ENCODE results near the gene PSMD3.
"Not testable (repeated sequence)": the region's sequence is repeated elsewhere in the genome, so short reads cannot be mapped to it uniquely, and the experiment has no call there.

PSMD3 gene

DNA sequence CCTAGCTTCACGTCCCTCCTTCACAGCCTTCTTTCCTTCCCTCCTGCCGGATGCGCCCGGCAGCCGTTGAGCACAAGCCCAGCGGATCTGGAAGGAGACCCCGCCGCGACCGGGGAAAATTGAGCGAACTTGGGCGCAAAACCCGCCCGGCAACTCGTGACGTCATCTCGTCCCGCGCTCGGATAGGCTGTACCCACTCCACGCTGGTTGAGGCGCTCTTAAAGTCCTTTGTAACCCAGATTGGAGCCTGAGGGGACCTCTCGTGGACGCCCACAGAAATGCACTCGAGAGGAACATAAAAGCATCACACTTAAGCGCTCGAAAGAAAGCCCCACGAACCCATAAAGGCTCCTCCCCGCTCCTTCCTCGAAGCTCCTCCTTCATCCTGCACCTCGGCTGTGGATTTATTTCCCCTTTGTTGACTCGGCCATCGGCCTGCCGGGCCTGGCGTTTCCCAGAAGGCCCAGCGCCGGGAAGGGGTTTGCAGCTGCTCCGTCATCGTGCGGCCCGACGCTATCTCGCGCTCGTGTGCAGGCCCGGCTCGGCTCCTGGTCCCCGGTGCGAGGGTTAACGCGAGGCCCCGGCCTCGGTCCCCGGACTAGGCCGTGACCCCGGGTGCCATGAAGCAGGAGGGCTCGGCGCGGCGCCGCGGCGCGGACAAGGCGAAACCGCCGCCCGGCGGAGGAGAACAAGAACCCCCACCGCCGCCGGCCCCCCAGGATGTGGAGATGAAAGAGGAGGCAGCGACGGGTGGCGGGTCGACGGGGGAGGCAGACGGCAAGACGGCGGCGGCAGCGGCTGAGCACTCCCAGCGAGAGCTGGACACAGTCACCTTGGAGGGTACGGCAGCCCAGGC is at the start of gene PSMD3:
TSS of gene PSMD3 (plus strand) at position 457 of the 856 bp plus-strand sequence. CDS start at position 621, 164 bp downstream.
- DNase-seq = peak; percentile 98

DNA sequence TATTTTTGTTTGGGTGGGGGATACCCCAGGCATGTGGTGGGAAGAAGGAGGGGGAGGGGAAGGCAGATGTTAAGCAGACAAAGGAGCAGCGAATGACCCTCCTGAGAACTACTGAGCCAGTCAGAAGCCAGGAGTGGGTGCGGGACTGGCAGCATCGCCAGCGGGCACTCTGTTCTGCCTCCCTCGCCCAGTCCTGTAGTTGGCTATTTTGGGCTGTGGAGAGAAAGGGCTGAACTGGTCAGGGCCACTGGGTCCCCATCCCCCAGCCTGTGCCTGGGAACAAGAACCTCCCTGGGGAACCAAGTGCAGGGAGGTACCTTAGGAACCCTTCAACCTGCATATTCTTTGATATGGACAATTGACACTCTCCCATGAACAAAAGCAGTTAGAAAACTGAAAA is 46.7 kb upstream of the PSMD3 start:
- DNase-seq = no peak

DNA sequence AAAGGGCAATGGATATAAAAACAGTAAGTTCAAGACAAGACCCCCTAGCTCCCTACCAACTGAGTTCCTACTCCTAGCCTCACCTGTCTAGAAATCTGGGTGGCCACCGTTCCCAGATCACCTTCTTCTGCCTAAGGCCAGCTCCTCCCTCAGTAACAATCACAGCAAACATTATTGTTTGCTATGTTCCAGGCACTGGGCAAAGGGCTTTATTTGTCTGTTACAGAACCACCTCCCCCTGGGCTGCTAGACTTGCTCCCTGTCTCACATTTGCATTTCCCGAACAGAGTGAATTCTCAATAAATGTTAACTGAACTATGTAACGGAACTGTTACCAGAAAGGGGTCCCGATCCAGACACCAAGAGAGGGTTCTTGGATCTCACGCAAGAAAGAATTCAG is 46.3 kb upstream of the PSMD3 start:
- DNase-seq = no peak

DNA sequence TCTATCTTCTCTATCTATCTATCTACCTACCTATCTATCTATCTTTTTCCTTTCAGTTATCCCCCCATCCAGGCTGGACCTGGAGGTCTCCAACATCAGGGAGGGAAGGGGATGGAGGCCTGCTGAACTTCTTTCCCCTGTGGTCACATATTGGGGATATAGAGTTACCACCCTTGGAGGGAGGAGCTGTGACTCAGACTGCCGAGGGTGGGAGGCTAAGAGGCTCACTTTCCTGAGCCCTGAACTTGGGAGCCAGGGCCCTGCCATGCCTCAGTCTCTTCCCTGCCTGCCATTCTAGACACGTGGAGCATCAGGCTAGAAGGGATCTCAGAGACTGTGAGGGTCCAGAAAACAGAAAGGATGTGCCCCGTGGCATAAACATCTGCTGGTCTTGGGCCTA is 44.7 kb upstream of the PSMD3 start:
- DNase-seq = no peak

DNA sequence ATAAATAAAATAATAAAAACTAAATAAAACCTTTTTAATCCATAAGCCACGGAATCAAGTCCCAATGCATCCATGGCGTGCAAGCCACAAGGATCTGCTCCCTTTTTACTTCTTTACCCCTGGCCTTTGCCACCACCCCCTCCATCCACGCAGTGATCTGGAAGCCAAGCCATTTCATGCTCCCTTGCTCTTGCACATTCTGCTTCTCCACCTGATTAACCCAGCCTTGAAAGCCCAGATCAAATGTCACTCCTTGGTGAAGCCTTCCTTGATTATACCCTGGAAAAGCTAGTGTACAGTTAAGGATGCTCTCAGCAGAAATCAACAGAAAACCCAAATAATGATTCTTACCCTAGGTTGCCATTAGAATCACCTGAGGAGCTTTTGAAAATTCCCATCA is 43.2 kb upstream of the PSMD3 start:
- no peak for DNase-seq

DNA sequence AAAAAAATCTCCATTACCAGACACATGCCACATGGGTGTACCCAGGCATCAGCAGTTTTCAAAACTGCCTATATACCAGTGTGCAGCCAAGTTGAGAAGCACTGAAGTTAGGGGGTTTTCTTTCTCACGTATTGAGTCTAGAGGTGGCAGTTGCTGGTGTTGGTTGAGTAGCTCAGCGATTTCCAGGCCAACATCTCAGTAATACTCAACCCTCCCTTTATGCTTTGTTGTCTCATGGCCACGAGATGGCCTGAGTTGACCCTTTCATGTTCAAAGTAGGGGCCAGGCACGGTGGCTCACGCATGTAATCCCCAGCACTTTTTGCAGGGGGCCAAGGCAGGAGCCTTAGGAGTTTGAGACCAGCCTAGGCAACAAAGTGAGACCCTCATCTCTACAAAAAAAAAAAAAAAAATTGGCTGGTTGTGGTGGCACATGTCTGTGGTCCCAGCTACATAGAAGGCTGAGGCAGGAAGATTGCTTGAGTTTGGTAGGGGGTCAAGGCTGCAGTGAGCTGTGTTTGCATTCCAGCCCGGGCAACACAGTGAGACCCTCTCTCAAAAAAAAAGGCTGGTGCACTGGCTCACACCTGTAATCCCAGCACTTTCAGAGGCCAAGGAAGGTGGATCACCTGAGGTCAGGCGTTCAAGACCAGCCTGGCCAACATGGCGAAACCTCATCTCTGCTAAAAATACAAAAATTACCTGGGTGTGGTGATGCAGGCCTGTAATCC is 42.3 kb upstream of the PSMD3 start:
- no peak for DNase-seq

DNA sequence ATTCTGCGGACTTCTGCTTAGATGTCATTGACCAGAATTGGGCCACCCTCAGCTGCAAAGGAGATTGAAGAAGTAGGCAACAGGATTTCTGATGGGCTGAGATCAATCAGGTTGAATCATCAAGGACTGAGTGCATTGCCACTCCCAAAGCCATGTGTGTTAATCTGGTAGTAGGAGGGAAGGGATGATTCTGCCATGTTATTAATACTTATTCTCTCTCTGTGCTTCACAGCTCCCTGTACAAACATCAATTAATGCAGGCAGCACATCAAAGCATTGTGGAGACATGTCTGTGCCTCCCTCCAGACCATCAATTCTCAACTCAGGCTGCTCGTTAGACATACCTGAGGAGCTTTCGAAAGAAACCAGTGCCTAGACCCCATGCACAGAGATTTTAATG is 41.5 kb upstream of the PSMD3 start:
- no peak for DNase-seq

DNA sequence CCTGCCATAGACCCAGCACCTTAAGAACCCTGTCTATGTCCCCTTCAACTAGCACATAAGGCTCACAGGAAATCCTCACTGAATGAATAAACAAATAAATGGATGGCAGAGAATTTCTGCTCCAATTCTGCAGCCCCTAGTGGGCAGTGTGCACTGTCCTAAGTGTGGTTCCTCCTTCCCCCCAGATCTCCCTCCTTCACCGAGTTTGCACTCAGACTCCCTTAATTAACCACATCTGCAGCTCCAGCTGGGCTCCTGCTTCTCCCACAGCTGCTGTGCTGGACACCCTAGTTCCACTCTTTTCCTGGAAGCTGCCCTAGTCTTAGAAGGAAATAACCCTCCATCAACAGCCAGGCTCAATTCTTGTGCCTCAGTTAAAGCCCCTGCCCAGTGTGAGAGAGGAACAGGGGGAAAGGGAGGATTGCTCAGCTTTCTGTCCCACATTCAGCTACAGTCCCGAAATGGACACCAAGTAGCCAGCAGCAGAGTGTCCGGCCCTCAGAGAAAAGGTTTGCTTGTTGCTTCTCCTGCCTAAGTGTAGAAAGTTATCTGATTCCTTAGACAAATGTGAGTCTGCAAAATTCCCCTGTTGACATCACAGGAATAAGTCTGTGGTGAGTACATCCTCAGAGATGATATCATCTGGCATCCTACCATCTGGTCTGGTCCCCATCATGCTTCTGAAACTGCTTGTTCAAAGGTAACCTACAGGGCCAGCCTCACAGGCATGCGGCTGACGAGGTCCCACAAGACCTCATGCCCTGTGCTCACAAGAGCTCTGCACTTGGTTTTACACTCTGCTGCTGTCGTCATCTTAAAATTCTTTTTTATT is 40.8 kb upstream of the PSMD3 start:
- DNase-seq = peak; percentile 62

DNA sequence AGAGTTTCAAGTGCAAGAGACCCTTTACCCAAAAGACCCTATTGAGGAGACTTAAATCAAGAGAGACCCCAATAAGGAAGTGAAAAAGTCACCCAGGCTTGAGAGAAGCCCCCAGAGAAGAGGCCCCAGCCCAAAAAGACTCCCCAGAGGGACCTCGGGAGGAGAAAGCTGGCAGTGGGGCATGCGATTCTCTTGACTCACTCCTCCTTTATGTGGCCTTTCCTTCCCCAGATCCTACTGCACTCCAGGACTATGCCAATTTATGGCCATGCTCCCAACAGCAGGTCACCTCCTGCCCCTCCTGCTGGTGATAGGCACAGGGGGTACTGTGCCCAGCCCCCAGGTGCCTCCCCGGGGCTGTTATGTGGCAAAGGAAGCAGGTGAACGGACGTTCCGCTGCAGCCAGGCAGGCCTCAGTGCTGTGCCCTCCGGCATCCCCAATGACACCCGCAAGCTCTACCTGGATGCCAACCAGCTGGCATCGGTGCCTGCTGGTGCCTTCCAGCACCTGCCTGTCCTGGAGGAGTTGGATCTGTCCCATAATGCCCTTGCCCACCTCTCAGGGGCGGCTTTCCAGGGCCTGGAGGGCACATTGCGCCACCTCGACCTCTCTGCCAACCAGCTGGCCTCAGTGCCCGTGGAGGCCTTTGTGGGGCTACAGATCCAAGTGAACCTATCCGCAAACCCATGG is 36.8 kb upstream of the PSMD3 start:
- no peak for DNase-seq

DNA sequence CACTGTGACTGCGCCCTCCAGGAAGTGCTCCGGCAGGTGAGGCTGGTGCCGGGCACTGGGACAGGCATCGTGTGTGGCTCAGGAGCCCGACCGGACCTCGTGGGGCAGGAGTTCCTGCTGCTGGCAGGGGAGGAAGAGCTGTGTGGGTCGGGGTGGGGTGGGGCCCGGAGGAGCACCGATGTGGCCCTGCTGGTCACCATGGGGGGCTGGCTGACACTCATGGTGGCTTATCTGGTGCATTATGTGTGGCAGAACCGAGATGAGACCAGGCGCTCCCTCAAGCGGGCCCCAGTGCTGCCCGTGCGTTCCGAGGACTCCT is 36.3 kb upstream of the PSMD3 start:
- no peak for DNase-seq

DNA sequence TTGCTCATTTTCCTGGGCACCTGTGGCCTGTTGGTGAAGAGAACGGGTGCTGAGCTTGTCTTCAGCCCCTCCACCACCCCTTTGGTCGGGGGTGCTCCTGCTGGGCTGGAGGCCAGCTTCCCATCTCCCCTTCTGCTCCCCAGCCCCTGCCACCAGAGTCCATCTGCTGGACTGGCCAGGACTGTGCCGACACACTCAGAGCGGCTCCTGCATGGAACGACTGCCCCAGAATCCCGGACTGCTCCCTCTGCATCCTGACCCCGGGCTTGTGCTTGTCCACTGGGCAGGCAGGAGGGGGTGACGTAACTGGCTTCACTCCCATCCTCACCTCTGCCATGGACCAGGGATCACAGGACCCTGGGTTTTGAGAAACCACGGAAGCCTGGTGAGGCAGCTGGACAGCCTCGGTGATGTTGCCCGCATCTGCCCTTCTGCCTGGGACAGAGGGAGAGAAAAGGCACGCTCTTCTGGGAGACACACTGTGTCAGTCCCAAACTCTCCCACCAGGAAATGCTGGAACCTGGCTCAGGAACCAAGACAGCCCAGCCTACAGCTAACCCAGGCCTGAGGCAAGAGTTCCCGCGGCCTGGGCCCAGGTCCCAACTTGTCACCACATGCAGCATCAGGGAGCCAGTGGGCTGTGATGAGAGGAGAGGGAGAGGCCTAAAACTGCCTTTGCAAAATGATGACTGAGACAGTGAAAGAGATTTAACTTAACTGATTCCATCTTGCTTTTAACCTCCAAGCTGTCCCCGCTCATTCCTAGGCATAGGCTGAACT is 33.9 kb upstream of the PSMD3 start:
- DNase-seq = no peak

DNA sequence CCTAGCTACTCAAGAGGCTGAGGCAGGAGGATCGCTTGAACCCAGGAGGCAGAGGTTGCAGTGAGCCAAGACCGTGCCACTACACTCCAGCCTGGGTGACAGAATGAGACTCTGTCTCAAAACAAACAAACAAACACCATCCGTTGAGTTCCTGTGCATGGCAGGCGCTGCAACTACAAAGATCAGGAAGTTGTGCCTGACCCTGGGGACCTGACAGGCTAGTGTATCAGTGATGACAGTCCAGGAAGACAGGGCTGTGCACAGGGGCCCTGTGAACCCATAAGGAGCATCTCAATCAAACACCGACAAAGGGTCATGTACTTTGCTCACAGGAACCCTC is 32.1 kb upstream of the PSMD3 start:
- DNase-seq = not testable (repeated sequence)

DNA sequence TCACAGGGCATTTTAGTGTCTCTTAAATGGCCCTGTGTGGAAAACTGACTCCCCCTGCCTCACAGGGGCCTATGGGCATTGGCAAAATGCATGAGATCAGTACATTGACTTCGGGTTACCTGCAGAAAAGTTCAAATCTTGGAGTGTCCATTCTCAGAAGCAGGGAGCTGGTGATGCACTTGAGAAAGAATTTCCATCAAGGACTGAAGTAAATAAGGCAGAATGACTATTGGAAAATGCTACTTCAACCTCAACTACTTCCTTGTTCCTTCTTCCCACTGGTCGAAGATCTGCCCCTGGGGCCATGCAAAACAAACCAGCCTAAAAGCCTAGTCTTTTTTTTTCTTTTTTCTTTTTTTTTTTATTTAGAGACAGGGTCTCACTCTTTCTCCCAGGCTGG is 31.6 kb upstream of the PSMD3 start:
- DNase-seq = no peak

DNA sequence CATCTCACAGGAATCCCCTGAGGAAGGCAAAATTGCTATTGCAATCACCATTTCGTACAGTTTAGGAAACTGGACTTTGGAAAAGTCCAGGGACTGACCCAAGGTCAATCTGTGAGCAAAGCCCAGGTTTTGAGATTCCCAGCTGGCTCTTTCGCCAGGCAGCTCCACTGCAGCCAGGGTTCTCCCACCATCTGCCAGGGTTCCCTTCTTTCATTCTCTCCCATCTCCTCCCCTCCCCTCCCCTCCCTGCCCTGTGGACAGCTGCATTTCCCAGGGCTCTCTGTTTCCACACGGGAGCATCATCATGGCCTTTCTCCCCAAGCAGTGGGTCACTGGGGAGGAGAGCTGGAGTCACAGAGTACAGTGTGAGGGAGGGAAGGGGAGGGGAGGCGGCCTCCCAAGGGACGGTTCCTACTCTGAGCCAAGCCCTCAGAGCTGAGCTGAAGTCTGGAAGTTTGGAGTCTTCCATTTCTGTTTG is 29.7 kb upstream of the PSMD3 start:
- no peak for DNase-seq

DNA sequence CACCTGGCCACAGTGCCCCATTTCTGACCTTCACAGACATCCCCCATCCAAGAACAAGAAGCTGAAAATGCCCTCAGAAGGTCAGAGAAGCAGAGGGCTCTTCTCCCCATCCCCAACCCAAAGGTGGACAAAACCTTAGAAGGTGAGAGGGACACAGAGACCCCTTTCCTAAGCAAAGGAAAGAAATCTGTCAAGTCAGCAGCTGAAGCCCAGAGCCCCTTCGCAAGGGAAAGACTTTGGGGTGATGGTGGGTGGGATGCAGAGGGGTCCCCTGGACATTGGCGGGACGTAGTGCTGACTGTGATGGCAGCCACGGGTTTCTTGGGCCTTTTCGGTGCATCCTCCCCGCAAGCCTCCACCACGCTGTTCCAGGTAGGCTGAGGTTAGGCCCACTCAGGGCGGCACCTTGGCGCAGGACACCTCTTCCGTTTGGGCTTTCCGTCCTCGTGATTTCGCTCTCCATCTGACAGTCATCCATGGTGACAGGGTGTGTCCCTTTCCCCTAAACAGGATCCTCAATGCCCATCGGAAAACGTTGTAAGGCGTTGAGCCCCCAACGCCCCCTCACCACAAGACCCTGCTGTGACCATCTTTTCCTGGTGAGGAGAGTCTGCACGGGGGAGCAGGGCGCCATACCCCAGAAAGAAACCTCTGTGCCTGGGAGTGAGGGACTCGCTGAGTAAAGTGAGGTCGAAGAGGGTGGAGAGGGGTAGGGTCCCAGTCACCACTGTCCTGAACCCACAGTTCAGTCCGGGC is 28.5 kb upstream of the PSMD3 start:
- DNase-seq = no peak

DNA sequence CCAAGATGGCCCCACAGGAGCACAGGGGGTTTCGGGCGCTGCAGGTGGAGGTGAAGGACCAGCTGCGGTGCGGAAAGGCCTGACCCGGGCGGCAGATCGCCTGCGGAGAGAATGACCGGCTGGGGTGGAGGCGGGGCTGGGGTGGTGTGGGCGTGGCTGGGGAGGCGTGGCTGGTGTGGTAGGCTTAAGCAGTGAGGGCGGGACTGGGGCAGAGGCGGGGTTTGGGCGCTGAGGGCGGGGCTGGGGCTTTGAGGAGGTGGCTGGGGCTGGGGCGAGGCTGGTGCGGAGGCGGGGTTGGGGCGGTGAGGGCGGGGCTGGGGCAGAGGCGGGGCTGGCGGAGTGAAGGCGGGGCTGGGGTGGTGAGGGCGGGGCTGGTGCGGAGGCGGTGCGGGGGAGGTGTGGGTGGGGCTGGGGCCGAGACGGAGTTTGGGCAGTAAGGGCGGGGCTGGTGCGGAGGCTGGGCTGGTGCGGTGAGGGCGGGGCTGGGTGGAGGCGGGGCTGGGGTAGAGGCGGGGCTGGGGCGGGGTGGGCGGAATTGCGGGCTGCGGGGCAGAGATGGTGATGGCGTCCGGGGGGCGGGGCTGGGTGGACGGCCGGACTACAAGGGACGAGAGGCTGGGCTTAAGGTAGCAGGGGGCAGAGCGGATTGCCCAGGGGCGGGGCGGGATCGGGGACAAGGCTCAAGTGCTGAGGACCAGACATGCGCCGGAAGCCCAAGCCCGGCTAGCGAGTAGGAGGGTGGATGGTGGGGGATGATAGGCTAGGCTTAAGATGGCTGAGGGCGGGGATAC is 27.7 kb upstream of the PSMD3 start:
- peak; percentile 94 for DNase-seq

DNA sequence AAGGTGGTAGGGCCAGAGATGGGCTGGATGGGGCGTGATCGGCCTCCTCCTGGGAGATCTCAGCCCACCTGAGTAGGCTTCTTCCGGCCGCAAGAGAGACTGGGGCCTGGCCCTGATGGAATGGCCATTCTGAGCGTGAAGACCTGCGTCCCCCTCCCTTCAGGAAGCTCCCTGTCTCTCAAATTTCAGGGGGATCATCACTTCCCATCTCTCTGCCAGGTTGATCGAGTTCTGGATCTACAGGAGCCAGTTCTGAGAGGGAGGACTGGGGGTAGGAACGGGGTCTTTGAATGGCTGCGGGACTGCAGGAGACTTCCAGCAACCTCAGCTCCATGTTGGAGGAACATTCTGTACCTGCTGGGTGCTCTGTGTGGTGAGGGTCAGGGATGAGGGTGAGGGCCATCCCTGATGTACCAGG is 27.1 kb upstream of the PSMD3 start:
- DNase-seq = no peak

DNA sequence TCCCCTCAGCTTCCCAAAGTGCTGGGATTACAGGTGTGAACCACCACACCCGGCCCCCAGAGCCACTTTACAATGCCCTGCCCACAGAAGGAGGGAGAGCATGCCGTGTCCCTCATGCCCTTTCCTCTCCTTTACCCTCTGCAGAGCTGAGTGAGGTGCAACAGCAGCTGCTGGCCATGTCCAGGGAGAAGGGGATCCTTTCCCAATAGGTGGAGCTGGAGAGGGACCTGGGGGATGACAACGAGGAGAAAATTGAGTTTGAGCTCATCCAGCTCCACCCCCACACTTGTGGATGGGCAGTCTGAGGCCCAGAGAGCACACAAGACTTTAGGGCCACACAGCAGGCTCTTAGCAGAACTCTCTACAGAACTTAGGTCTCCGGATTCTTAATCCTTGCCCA is 25.7 kb upstream of the PSMD3 start:
- no peak for DNase-seq

DNA sequence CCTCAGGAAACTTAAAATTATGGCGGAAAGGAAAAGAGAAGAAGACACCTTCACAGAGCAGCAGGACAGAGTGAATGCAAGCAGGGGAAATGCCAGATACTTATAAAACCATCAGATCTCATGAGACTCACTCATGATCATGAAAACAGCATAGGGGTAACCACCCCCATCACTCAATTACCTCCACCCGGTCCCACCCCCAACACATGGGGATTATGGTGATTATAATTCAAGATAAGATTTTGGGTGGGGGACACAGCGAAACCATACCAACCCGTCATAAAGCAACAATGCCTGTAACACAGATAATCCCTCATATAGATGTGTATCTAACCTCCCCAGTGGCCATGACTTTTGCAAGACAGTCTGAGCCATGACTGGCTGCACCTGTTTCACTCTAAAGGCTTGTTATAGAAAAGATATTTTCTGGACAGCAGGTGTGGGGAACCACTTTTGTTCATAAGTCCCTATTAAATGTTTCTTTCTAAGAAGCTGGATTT is 24.8 kb upstream of the PSMD3 start:
- DNase-seq = no peak

DNA sequence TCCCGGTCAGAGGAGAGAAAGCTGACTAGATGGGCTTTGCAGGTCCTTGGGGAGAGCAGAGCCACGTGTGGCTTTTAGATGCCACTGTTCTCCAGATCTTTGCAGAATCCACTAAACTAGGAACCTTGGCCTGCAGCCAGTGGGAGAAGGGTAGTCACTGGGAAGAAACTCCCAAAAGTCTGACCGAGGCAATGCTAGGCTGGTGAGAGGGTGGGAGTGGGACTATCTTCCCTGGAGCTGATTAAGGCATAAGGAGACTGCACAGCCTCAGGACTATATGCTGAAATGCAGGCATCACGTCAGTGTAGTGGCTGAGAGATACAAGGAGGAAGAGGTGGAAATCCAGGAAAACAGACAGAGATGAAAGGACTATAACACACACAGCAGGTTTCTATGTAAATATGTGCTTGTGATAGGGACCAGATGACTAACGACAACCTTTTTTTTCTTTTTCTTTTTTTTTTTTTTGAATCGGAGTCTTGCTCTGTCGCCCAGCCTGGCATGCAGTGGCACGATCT is 20.0 kb upstream of the PSMD3 start:
- DNase-seq = no peak
